ENCODE data around the gene ITPR2. TPM values are rescaled to one million over a fixed set of nuclear protein-coding genes. Genes with fewer than 3 reads are reported as not detected.
A peak's percentile ranks its signal among the peaks of the same experiment; 100 is the strongest.

Gene ITPR2
- total and polyA plus RNA-seq, 2 of the 13 experiments (the other 11 are each of a cell fraction or from before 2014, with no cell fraction given): 31.9 to 81.9 TPM

GRCh38 chr12:26853303-26854030 is 20.5 kb upstream of the ITPR2 start (continued):
- TF ChIP-seq USF2 (IDR thresholded peaks at IDR 0.05; ENCODE audit: low read depth, low read length) (peak; percentile 24; the same call in 1 of the 2 replicates), USF2 (CRISPR knock-in tag; IDR thresholded peaks at IDR 0.05; ENCODE audit: borderline replicate concordance) (peak; percentile 66; the same call in 1 of the 2 replicates), SALL2 (CRISPR knock-in tag; IDR thresholded peaks at IDR 0.05) (no peak), ZNF160 (CRISPR knock-in tag; IDR thresholded peaks at IDR 0.05) (no peak), ZNF598 (CRISPR knock-in tag; IDR thresholded peaks at IDR 0.05; ENCODE audit: borderline replicate concordance) (no peak), SNAPC4 (CRISPR knock-in tag; IDR thresholded peaks at IDR 0.05) (no peak), PRDM15 (CRISPR knock-in tag; IDR thresholded peaks at IDR 0.05) (no peak), ZNF225 (CRISPR knock-in tag; IDR thresholded peaks at IDR 0.05) (no peak), SP4 (CRISPR knock-in tag; IDR thresholded peaks at IDR 0.05) (0 out of 2 replicates have a peak, but pooled peaks have one; percentile 17), KLF12 (CRISPR knock-in tag; IDR thresholded peaks at IDR 0.05; ENCODE audit: borderline replicate concordance) (no peak), ZNF737 (CRISPR knock-in tag; IDR thresholded peaks at IDR 0.05; ENCODE audit: borderline replicate concordance) (no peak), ZNF512B (CRISPR knock-in tag; IDR thresholded peaks at IDR 0.05; ENCODE audit: borderline replicate concordance) (no peak), ZNF775 (CRISPR knock-in tag; IDR thresholded peaks at IDR 0.05; ENCODE audit: borderline replicate concordance) (no peak), ZNF615 (CRISPR knock-in tag; IDR thresholded peaks at IDR 0.05; ENCODE audit: borderline replicate concordance) (no peak)
